Thoracic aorta (tissue), 2 donors: ENCODE data around the gene STON1. TPM values are rescaled to one million over a fixed set of nuclear protein-coding genes. Genes with fewer than 3 reads are reported as not detected.

Source experiments
- ATAC-seq: fragments of 150-250 bp; one replicate; pipeline ENCODE4 v1.8.0; 2017; ENCODE audit warnings: low read depth; ENCODE audit not compliant: insufficient number of reproducible peaks, low FRiP score
- DNase-seq: peaks from one replicate; pipeline ENCODE4 v3.0.0-alpha.2; 2020; ENCODE audit warnings: low spot score
- H3K27ac ChIP-seq, 2 donors: fragments of 200-600 bp; sonication (generic); 1 replicate in 1 of 2; 2 replicates in 1 of 2; pipeline ENCODE4 v1.5.1; 2016; ENCODE audit warnings: mild to moderate bottlenecking in 2 of 2, moderate library complexity in 2 of 2
- H3K27me3 ChIP-seq: fragments of 200-600 bp; sonication (generic); replicated peaks from 2 replicates; pipeline ENCODE4 v1.6.0; 2016; ENCODE audit warnings: mild to moderate bottlenecking; ENCODE audit not compliant: insufficient read depth
- H3K36me3 ChIP-seq: fragments of 200-600 bp; sonication (generic); one replicate; pipeline ENCODE4 v1.5.1; 2016
- H3K4me1 ChIP-seq, 2 donors: fragments of 200-600 bp; sonication (generic); 1 replicate in 1 of 2; 2 replicates in 1 of 2; pipeline versions ENCODE4 v1.5.1 to v1.6.0; 2016; ENCODE audit warnings: low read depth in 2 of 2, mild to moderate bottlenecking in 1 of 2; ENCODE audit not compliant: control insufficient read depth in 1 of 2
- H3K4me3 ChIP-seq: fragments of 200-600 bp; sonication (generic); 2 replicates; pipeline ENCODE4 v1.5.1; 2016; ENCODE audit warnings: mild to moderate bottlenecking
- H3K9me3 ChIP-seq: fragments of 200-600 bp; sonication (generic); 2 replicates; pipeline ENCODE4 v1.5.1; 2016
- total RNA-seq, 2 donors: library from RNA; depleted of rRNA; stranded (reverse); fragments of >200 nt; gene quantifications; one replicate each; pipeline versions ENCODE4 v1.1.0 to v1.2.3, GENCODE V29; 2016
- TF ChIP-seq, protein P1 (sequence below): fragments of 200-600 bp; sonication (generic); IDR thresholded peaks from one replicate; pipeline ENCODE4 v1.5.1; 2019; ENCODE audit warnings: antibody characterized with exemption

STON1 gene
- total RNA-seq, 2 donors from 2014 or later: 39.2 to 42.4 TPM

DNA sequence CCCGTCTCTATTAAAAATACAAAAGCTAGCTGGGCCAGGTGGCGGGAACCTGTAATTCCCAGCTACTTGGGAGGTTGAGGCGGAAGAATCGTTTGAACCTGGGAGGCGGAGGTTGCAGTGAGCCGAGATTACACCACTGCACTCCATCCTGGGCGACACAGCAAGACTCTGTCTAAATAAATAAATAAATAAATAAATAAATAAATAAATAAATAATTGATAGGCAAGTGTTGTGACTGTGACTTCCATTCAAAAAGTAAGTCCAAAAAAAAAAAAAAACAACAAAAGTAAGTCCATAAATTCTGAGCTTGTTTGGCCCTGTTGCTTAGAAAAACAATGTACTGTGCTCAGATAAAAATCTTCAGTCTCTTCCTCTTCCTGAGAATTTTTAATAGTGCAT, 2.2 kb downstream of the STON1 start:
- no peaks in the 10 kb centered on the region for H3K27me3 ChIP-seq
- DNase-seq (no peak), ATAC-seq (no peak)
- no peaks in the 10 kb centered on the region for H3K36me3 ChIP-seq
- peaks cover 7 to 14% of the 10 kb centered on the region in 2 donors for H3K4me1 ChIP-seq
- peak overlapping the region; percentile 96 for H3K4me3 ChIP-seq
- H3K9me3 ChIP-seq: no peaks in the 10 kb centered on the region
- no peak overlapping the region for H3K27ac ChIP-seq
- TF ChIP-seq, protein P1, sequence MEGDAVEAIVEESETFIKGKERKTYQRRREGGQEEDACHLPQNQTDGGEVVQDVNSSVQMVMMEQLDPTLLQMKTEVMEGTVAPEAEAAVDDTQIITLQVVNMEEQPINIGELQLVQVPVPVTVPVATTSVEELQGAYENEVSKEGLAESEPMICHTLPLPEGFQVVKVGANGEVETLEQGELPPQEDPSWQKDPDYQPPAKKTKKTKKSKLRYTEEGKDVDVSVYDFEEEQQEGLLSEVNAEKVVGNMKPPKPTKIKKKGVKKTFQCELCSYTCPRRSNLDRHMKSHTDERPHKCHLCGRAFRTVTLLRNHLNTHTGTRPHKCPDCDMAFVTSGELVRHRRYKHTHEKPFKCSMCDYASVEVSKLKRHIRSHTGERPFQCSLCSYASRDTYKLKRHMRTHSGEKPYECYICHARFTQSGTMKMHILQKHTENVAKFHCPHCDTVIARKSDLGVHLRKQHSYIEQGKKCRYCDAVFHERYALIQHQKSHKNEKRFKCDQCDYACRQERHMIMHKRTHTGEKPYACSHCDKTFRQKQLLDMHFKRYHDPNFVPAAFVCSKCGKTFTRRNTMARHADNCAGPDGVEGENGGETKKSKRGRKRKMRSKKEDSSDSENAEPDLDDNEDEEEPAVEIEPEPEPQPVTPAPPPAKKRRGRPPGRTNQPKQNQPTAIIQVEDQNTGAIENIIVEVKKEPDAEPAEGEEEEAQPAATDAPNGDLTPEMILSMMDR: no peak

DNA sequence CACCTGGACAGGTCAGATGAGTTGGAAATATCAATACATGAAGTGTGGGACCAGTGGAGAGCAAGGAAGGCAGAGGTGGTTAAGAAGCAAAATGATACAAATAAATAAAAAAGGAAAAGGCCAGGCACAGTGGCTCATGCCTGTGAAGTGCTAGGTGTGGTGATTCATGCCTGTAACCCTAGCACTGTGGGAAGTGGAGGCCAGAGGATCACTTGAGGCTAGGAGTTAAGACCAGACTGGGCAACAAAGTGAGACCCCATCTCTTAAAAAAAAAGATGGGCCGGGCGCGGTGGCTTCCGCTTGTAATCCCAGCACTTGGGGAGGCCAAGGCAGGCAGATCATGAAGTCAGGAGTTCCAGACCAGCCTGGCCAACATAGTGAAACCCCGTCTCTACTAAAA, 2.9 kb downstream of the STON1 start:
- Histone ChIP-seq H3K36me3 (no peaks in the 10 kb centered on the region), H3K4me3 (no peak overlapping the region), H3K9me3 (no peaks in the 10 kb centered on the region), H3K27me3 (no peaks in the 10 kb centered on the region), H3K4me1 (peaks cover 7 to 14% of the 10 kb centered on the region in 2 donors), H3K27ac (no peak overlapping the region)
- no peak for ATAC-seq
- TF ChIP-seq, protein P1: no peak
- no peak for DNase-seq

DNA sequence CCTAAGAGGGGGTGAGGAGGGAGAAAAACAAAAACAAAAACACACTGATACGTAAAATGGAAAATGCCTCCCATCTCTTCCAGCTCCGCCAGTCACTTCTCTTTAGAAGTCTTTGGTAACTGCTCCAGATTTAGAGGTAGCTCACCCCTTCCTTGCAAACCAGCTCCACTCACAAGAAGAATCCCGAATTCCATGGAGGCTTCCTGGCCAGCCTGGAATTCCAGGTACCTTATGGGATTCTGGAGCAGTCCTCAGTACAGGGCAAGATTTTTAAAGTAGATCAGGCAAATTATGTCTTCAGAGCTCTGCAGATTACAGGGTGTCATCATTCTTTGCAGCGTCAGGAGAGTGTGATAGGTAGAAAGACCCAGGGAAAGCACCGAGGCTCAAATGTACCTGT, 4.8 kb downstream of the STON1 start:
- no peaks in the 10 kb centered on the region for H3K9me3 ChIP-seq
- no peaks in the 10 kb centered on the region for H3K36me3 ChIP-seq
- H3K27ac ChIP-seq: no peak overlapping the region
- H3K27me3 ChIP-seq: no peaks in the 10 kb centered on the region
- no peak for ATAC-seq
- H3K4me3 ChIP-seq: no peak overlapping the region
- TF ChIP-seq, protein P1: no peak
- H3K4me1 ChIP-seq: peaks cover 3 to 8% of the 10 kb centered on the region in 2 donors
- no peak for DNase-seq

DNA sequence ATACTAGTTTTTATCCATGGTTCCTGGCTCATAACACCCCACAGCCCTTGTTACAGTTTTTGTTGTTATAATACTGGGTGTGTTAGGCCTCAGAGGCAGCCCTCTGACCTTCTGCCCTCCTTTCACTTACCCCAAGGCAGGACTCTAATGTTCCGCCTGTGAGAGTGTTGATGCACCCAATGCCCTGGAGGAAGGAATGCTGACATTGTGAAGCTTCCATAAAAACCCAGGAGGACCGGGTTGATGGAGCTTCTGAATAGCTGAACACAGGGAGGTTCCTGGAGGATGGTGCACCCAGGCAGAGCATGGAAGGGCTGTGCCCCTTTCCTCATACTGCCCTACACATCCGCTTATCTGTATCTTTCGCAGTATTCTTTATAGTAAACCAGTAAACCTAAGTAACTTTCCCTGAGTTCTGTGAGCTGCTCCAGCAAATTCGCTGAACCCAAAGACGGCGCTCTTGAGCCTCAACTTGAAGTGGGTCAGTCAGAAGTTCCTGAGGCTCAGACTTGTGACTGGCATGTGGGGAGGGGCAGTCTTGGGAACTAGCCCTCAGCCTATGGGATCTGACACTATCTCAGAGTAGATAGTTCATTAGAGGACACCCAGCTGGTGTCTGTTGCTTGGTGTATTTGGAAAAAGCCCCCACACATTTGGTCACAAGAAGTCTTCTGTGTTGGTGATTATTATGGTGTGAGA, 10.4 kb downstream of the STON1 start:
- ATAC-seq: no peak
- Histone ChIP-seq H3K9me3 (no peaks in the 10 kb centered on the region), H3K27me3 (no peaks in the 10 kb centered on the region), H3K4me3 (no peak overlapping the region), H3K4me1 (peaks cover 6 to 33% of the 10 kb centered on the region in 2 donors), H3K27ac (no peak overlapping the region), H3K36me3 (no peaks in the 10 kb centered on the region)
- TF ChIP-seq, protein P1: no peak
- DNase-seq: no peak

DNA sequence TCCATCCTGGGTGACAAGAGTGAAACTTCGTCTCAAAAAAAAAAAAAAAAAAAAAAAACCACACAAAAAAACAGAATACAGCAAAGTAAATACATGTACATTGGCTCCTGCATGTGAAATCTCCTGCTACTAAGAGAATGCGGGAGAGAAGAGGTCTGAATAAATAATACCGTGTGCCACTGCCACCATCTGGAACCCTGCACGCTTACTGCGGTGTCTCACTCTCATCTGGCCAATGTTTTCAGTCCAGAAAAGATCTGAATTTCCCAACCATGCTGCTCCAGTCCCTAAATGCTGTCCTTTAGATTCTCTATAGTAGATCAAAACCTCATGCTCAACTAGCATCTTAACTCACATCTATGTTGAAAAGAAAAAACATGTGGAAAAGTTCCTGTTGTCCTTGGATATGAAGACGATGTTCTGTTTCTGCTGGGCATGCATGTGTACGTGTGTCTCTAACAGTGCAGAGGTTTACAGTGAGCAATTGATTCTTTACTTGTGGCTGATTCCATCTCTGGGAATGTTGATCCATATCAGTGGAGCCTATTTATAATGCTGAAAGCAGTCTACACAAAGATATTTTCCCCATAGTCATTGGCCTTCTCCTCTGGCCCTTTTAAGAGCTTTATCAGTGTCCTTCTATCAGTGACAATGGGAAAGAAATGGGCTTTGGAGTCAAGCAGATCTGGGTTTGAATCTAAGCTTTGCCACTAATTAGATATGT, 11.9 kb downstream of the STON1 start:
- H3K27me3 ChIP-seq: no peaks in the 10 kb centered on the region
- ATAC-seq: no peak
- H3K4me1 ChIP-seq: peaks cover 6 to 46% of the 10 kb centered on the region in 2 donors
- no peaks in the 10 kb centered on the region for H3K9me3 ChIP-seq
- no peak for DNase-seq
- no peak overlapping the region for H3K27ac ChIP-seq
- TF ChIP-seq, protein P1: no peak
- H3K36me3 ChIP-seq: no peaks in the 10 kb centered on the region
- no peak overlapping the region for H3K4me3 ChIP-seq
